Measurements from ENCODE around the gene DOCK2.
A peak's percentile ranks its signal among the peaks of the same experiment; 100 is the strongest.

Gene DOCK2

DNA sequence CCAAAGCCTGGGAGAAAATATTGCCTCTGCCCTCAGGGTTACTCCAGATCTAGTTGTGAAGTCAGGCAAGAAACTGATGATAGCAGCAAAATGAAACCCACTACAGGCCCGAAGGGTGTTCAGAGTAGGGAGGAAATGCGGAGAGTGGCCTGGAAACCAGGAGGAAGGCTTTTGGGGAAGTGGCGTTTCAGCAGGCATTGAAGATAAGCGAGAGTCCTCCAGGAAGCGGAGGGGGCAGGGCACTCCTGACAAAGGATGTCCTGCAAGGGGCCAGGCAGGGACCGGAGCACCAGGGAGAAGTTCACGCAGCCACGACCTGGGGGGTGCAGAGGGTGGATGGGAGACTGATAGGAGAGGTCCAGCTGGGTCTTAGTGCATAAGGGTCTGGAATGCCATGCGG is 460.9 kb downstream of the DOCK2 start:
- no peak for DNase-seq (ENCODE audit: low spot score)

DNA sequence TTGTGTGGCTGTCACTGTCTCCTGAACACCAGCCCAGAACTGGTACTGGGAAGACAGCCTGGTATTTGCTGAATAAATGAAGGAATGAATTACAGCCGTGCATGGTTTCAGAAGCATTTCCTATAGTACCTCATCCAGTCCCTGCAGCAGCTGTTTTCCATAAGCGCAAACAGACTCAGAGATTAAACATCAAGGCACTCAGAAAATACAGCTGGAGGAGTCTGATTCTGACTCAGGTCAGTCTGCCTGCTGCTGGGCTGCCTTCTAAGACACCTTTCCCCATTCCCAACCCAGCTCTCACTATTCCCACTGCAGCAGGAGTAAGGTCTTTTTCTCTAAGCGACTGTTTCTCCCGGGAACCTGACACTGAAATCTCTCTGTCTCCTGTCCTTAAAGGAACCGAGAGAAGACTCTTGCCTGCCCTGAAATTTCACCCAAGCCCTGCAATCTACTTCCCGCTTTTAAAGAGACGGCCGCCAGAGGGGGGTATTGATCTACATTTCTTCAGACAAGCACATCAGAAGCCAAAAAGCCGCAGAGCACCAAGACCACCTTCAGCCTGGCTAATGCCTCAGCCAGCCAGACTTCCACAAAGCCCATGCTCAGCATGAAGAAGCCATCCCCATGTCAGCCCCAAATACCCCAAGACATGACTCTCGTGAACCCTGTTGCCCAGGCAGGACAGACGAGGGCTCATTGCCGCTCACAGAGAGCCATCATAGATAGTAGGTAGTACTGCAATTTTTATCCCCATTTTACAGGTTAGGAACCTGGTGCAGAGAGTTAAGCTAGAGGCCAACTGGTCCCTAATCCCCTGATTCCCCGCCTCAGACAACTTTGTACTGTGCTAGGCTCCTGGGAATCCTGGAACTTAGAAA is 463.2 kb downstream of the DOCK2 start:
- DNase-seq (ENCODE audit: low spot score): peak; percentile 89

- peak; percentile 1 for DNase-seq (ENCODE audit: low spot score)
These were observed 466.4 kb downstream of the DOCK2 start for GRCh38 chr5:170103447-170103846.

- peak; percentile 40 for DNase-seq (ENCODE audit: low spot score)
These were observed 467.2 kb downstream of the DOCK2 start for GRCh38 chr5:170104299-170104698.

DNA sequence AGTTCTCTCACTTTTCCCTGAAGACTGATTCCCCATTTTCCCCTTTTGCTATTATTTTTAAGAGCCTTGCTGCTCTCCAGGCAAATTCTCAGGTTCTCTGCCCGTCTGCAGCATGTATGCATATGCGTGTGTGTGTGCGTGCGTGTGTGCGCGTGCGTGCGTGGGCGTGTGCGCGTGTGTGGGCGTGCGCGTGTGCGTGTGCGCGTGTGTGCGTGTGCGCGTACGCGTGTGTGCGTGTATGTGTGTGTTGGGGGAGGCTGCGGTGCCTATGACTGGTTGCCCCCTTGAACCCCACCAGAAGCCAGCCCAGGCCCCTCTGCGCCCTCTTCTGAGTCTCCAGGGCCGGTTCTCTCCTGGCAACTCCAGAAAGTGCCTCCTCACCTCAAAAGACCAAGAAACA is 467.6 kb downstream of the DOCK2 start:
- DNase-seq (ENCODE audit: low spot score): peak; percentile 37

- DNase-seq (ENCODE audit: low spot score): no peak
These were observed 468.9 kb downstream of the DOCK2 start, which contains the start of gene FOXI1 for GRCh38 chr5:170105642-170106611. Gene FOXI1, plus strand, starts transcription at chr5:170105897. Its CDS starts 61 bp downstream, at chr5:170105958.

- no peak for DNase-seq (ENCODE audit: low spot score)
These were observed 470.6 kb downstream of the DOCK2 start for GRCh38 chr5:170107674-170108073.

DNA sequence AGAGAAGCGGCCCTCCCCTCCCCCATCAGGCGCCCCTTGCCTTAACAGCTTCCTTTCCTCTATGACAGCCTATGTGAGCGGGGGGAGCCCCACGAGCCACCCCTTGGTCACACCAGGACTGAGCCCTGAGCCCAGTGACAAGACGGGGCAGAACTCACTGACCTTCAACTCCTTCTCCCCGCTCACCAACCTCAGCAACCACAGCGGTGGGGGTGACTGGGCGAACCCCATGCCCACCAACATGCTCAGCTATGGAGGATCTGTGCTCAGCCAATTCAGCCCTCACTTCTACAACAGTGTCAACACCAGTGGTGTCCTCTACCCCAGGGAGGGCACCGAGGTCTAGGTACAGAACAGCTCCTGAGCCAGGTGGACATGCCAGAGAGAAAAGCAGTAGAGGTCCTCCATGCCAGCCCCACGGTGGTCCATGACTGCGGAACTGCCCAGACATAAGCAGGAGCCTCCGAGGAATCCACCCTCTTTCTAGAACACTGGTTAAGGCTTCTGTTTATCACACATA is 471.3 kb downstream of the DOCK2 start:
- DNase-seq (ENCODE audit: low spot score): peak; percentile 40

DNA sequence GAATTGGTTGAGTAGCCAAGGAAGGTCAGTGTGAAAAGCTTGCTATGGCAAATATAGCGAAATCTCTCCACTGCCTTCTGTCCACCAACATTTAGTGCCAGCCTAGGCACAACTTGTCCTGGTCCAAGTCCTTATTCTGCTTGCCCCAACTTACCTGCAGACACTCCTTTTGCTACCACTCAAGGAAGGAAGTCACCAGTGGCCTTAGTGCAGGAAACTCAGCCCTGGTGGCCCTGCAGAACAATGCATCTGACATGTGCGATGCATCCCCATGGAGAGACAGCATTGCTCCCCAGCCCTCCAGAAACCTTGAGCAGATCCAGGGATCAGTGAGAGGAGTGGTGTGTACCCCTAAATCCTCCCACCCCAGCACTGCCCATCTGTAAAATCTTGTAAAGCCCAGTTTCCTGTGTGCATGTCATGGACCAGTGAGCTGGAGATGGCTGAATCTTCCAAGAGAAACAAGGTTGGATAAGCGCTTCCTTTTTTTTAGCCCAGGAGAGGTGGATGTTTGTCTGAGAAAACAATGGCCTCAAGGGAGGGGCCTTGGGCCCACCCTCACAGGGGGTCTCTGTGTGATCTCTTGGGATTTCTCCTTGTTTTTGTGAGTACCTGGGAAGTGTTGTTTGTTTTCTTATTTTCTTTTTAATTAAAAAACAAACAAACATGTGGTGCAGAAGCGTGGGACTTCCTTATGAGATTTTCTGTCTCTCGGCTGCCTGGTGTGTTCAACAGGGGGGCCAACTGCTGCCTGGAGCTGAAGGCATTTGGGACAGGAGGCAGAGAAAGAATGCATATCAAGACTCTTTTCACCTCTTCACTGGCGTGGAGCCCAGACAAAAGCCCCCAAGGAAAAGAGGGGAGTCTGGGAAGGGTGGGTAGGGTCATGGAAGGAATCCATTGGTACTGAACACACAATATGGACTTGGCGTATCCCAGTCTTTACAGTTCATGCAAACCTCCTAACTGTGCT is 472.3 kb downstream of the DOCK2 start:
- DNase-seq (ENCODE audit: low spot score): peak; percentile 39

GRCh38 chr5:170110403-170111087 is 473.5 kb downstream of the DOCK2 start:
- peak; percentile 18 for DNase-seq (ENCODE audit: low spot score)

DNA sequence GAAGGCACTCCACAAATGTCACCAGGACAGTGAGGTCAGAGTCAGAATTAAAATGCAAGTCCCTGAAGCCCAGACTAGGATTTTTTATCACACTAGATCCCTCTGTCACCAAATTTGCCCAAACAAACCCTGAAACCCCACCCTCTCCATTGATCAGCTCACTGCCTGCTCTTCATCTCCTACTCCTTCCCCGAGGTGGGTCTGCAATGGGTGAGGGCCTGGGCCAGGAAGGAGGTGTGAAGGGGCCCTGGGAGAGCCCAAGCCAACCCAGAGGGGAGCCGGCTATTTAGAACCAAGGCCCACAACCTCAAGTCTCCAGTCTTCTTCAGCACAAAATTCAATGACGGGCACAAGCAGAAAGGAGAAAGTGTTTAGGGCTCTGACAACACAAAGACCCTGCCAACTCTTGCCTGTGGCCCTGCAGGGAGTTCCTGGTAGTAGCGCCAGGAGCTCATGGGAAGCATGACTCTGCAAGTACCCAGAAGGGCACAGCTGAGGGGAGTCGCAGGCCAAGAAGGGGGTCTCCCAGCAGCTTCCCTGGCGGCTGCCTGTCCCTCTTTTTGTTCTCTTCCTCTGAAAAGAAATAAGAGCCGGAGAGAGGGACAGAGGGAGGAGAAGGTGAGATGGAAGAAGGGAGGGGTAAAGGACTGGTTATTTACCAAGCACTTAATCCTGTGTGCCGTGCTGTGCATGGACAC is 474.2 kb downstream of the DOCK2 start:
- peak; percentile 38 for DNase-seq (ENCODE audit: low spot score)

- no peak for DNase-seq (ENCODE audit: low spot score)
These were observed 475.9 kb downstream of the DOCK2 start for GRCh38 chr5:170112876-170113521.

DNA sequence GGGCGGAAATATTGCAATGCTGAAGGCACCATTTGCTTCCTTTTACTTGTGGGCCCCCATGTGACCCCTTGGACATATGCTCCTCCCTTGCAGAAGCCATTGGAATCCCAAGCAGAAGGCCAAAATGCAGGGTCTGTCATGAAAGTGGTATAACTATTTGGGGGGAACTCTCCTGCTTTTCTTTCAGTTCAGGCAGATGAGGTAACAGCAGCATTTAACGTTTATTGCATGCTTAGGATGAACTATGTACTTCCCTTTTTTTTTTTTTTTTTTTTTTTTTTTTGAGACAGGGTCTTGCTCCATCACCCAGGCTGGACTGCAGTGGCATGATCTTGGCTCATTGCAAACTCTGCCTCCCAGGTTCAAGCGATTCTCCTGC is 476.4 kb downstream of the DOCK2 start:
- DNase-seq (ENCODE audit: low spot score): no peak

- no peak for DNase-seq (ENCODE audit: low spot score)
These were observed 477.2 kb downstream of the DOCK2 start for GRCh38 chr5:170114271-170114670.

GRCh38 chr5:170115925-170116324 is 478.9 kb downstream of the DOCK2 start:
- no peak for DNase-seq (ENCODE audit: low spot score)

- no peak for DNase-seq (ENCODE audit: low spot score)
These were observed 480.7 kb downstream of the DOCK2 start for GRCh38 chr5:170117736-170118135.

- no peak for DNase-seq (ENCODE audit: low spot score)
These were observed 483.5 kb downstream of the DOCK2 start for GRCh38 chr5:170120576-170120975.

GRCh38 chr5:170121321-170121720 is 484.2 kb downstream of the DOCK2 start:
- no peak for DNase-seq (ENCODE audit: low spot score)

DNA sequence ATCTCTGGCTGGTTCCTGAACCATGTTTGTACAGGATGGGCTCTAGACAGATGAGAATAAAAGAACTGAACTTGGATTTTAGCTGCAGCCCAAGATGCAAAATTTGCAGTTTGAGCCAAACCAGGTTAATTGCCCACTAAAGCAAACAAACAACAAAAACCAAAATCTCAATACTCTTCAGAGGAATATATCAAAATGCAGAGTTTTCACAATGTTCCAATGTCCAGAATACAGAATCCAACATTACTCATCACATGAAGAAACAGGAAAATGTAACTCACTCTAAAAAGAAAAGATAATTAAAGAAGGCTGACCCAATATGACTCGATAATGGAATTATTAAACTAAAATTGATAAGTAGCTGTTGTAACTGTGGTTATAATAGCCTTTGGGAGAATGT is 489.0 kb downstream of the DOCK2 start:
- no peak for DNase-seq (ENCODE audit: low spot score)

GRCh38 chr5:170126626-170127025 is 489.6 kb downstream of the DOCK2 start:
- DNase-seq (ENCODE audit: low spot score): no peak
